ENCODE data around the gene MYL6B.
A peak's percentile ranks its signal among the peaks of the same experiment; 100 is the strongest.
"Not testable (repeated sequence)": the region's sequence is repeated elsewhere in the genome, so short reads cannot be mapped to it uniquely, and the experiment has no call there.

MYL6B gene

GRCh38 chr12:56186957-56187356 lies 34.6 kb downstream of the MYL6B start:
- DNase-seq = no peak

DNA sequence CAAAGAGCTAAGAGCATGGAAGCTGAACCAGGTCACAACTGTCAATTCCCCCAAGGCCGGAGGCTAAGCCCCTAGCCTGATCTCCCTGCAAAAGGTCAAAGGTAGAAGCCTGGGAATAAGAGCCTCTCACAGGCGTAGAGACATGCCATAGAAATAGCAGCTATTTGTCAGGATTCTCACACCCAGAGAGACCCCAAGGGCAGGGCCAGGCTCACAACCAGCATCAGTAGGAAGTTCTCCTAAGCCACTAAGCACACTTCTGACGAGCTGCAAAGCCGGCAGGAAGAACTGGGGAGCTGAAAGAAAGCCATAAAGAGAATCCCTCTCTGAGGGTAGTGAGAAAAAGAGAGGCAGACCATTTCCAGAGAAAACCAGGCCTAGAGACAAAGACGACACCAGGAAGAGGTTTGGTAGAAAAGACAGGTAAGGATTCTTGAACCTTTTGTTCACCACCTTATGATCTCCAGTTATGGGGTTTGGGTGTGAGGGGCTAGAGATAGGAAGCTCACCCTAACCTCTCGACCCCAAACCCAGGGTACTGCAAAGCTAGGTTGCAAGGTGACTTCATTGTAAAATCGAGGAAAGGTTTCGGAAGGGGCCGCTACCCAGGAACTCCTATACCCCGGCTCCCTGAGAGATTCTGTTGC lies 35.9 kb downstream of the MYL6B start:
- no peak for DNase-seq

DNA sequence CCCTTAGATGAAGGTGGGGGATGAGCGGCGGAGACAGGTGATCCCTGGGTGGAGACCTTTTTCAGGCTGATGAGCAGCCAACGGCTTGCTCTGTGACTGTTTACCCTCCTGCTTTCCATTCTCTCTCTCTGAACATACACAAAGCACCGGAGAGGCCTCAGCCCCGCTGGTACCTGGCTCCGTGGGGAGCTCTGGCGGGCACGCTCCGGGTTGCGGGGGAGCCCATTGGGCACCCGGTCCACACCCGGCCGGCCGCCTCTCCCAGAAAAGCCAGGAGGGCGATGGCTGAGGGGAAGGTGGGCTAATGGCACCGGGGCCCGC lies 36.4 kb downstream of the MYL6B start:
- no peak for DNase-seq

GRCh38 chr12:56189099-56189917 lies 36.9 kb downstream of the MYL6B start, which contains the start of gene SMARCC2:
SMARCC2 (minus strand) TSS chr12:56189483; CDS start chr12:56189461, 22 bp downstream.
- peak; percentile 64 to 88 for DNase-seq

DNA sequence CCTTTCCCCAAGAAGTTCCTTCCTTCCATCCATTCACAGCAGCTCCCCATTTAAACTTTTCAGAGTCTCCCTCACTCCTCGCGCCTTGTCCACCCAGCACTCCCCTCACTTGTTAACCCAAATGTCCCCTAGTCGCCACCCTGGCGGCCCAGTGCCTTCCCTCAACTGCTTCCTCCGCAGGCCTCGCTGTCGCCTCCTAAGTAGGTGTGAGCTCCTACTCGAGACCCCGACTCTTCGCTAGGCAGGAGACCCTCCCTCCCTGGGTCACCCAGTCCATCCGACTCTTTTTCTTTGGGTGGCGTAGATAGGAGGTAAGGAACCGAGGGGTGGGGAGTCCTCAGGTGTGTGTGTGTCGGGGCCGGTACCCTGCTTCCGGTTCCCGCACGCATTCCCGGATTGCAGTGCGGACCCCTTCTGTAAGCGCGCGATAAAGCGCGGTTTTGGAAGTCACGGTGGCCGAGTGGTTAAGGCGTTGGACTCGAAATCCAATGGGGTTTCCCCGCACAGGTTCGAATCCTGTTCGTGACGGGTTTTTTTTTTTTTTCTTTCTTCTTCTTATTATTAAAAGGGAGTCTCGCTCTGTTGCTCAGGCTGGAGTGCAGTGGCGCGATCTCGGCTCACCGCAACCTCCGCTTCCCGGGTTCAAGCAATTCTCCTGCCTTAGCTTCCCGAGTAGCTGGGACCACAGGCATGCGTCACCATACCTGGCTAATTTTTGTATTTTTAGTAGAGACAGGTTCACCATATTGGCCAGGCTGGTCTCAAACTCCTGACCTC lies 37.7 kb downstream of the MYL6B start:
- peak; percentile 86 to 88 for DNase-seq

GRCh38 chr12:56190695-56191155 lies 38.3 kb downstream of the MYL6B start:
- DNase-seq = no peak

DNA sequence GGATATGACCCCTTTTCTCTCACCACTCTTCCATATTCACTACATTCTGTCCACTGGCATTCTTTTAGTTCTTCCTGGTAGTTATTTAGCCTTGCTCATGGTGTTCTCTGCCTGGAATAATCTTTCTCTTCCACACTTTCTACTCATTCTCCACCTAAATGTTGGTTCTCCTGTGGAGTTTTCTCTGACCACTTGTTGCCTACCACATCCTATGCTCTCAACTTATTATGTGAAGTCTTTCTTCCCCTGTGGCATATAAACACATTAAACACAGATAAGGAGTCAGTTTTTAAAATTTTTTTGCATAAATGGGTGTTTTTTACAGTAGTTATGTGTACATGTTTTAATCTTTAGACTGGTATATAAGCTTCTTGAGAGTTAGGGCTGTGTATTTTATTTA lies 40.2 kb downstream of the MYL6B start:
- DNase-seq = no peak

DNA sequence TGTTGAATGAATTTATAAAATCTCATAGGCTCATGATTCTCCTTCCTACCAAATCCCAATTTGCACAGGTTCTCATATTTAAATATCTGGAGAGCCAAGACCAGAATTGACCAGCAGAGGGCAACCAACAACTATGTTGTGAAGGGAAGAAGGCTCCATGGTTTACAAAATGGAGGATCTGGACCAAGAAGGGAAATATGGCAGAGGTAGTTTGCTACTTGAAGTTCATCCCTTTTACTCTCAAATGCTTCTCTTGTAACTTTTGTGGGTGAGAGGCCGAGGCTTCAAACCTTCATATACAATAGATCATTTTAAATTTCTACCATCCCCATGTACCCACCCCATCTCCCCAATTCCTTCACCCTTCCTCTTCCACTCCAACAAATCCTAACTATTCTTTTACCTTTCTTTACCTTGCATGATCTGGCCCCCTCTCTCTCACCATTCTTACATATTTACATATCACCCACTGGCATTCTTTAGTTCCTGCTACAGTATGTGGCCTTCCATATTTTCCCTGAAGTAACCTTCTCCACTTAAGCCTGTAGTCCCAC lies 40.7 kb downstream of the MYL6B start:
- DNase-seq = peak; percentile 65 to 88

DNA sequence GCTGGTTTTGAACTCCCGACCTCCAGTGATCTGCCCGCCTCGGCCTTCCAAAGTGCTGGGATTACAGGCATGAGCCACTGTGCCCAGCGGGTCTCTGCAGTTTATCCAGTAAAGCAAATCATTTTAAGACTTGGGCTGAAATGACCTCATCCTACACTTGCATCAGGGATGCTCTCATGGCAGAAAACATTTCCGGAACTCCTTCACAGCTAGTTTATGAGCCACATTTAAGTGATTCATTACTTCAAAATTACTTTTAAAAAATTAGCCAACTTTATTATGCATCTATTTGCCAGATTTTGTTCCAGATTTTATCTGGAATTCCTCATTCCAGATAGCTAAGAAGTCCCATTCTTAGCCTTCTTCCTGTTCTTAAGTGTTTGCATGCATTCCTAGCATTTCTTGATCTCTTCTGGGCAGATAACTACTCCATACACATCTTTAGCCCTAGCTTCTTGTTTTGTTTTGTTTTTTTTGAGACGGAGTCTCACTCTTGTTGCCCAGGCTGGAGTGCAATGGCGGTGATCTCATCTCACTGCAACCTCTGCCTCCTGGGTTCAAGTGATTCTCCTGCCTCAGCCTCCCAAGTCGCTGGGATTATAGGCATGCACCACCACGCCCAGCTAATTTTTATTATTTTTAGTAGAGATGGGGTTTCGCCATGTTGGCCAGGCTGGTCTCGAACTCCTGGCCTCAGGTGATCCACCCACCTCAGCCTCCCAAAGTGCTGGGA lies 44.6 kb downstream of the MYL6B start:
- DNase-seq = not testable (repeated sequence)

DNA sequence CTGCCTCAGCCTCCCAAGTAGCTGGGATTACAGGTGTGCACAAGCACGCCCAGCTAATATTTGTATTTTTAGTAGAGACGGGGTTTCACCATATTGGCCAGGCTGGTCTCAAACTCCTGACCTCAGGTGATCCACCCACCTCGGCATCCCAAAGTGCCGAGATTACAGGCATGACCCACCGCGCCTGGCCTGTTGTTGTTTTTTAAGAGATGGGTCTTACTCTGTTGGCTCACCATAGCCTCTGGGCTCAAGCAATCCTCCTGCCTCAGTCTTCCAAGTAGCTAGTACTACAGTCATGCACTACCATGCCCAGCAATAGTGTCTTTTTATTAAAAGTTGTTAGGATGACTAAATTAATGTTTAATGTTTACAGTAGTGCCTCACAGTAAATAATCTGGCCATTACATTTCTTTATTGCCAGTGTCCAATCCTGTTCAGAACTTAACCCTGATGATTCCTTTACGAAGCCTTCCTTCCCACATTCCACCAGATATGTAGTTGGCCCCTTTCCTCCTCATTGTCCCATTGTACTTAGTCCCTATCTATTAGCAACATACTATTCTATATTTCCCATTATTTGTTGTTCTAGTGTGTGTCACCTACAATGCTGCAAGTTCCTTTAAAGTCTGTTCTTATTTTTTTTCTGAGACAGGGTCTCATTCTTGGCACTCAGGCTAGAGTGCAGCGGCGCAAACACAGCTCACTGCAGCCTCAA lies 45.7 kb downstream of the MYL6B start:
- DNase-seq = no peak

GRCh38 chr12:56198836-56199235 lies 46.4 kb downstream of the MYL6B start:
- DNase-seq = no peak

DNA sequence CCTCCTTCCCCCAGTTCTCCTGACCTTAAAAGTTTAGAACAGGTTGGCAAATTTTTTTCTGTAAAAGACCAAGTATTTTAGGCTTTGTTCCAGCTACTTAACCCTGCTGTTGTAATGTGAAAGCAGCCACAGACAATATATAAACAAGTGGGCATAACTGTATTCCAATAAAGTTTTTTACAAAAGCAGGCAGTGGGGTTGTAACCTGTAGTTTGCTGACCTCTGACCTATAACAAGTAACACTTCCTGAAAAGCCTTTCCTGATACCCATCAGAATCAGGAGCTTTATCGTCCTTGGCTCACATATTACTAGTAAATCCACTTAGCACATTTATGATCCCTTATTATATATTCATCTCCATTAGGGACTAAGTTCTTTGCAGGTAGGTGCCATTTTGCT lies 50.0 kb downstream of the MYL6B start:
- DNase-seq = no peak

DNA sequence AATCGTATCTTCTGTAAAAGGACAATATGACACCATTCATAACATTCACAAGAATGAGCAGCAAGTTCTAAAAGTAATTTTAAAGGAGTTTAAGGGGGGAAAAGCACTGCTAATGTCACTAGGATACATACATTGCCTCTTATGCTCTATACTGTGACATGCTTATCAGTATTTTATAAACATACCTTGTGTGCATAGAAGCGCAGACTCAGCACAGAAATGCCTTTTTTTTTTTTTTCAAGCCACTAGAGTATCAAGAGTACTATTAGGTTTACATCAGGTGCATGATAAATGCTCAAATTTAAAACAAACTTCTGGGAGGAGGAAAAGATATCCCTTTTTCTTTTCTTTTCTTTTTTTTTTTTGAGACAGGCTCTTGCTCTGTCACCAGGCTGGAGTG lies 50.5 kb downstream of the MYL6B start:
- no peak for DNase-seq

GRCh38 chr12:56204275-56204674 lies 51.9 kb downstream of the MYL6B start:
- no peak for DNase-seq

DNA sequence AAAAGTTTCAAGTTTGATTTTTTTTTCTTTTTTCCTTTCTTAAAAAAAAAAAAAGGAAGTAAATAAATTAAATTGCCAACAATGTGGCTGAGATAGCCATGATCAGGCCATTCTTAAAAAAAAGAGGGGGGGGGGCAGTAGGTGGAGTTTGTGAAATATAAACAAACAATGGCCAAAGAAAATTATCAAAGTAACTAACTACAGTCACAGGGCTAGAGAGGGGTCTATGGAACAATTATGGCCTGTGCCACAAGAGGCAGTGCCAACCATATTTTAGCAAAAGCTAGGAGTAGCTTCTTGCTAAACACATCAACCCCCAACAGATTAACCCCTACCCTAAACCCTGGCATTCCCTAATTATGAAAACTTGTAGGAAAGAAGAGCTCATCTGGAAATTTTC lies 53.1 kb downstream of the MYL6B start:
- no peak for DNase-seq

GRCh38 chr12:56206452-56207166 lies 54.2 kb downstream of the MYL6B start:
- no peak for DNase-seq
